Measurements from ENCODE around the gene SLC27A3. TPM values are rescaled to one million over a fixed set of nuclear protein-coding genes. Genes with fewer than 3 reads are reported as not detected.

The SLC27A3 gene
- total and polyA plus RNA-seq, 2 donors (not counting 3 experiments of a cell fraction or from before 2014, with no cell fraction given) = 26.6 to 34.3 TPM

DNA sequence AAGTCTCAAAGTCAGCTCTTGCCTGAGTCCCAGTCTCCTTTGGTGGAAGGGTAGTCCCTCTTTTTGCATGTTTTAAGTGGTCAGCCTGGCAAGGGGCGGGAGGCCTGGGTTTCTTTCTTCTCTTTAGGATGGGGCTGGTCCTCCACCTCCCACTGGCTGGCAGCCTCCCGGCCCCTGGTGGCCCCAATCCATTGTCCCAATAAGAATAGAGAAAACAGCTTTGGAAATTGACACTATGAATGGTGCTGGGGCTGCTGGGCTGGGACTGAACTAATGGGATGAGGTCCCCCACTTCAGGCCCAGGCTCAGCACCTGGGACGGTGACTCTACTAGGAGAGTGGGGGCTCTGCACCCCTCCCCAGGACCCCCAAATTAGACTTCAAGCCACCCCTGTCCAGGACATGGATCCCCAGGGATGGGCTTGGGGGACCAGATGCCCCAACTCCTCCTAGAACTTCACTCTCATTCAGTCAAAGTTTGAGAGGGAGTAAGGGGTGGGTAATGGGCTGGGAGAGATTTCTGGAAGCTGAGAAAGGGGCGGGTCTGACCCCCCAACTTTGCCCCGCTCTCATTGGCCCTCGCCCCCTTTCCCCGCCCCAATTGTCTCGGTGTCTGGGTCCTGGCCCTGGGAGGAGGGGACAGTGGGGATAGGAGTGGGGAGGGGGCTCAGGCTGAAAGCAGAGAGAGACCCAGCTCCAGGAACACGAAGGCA lies 18.2 kb downstream of the SLC27A3 start:
- Histone ChIP-seq H4K20me1 (replicated peaks; ENCODE audit: control insufficient read depth, extremely low read depth, insufficient read depth, low read length) (no peaks in the 10 kb centered on the region), H3K79me2 (ENCODE audit: control insufficient read depth, insufficient read depth, low read length) (no peaks in the 10 kb centered on the region), H3K9me1 (replicated peaks; ENCODE audit: control insufficient read depth, extremely low read depth, insufficient read depth, low read length) (no peaks in the 10 kb centered on the region), H3K27ac (ENCODE audit: insufficient read depth, low read depth, low read length) (no peak overlapping the region), H3K4me2 (ENCODE audit: insufficient read depth, low read length) (no peak overlapping the region), H3K9ac (replicated peaks; ENCODE audit: extremely low read depth, insufficient read depth, low read length) (no peak overlapping the region), H3K27me3 (ENCODE audit: control insufficient read depth in 2 of 2, insufficient read depth in 2 of 2, low read length in 2 of 2) (no peaks in the 10 kb centered on the region), H2AFZ (ENCODE audit: low read depth, low read length) (no peak overlapping the region), H3K4me1 (ENCODE audit: control insufficient read depth, extremely low read depth, insufficient read depth, low read length) (peaks cover 14% of the 10 kb centered on the region), H3K4me3 (replicated peaks in 1 of 3; ENCODE audit: insufficient read depth in 1 of 3, low read depth in 1 of 3, low read length in 3 of 3) (no peak overlapping the region), H3K9me3 (replicated peaks; ENCODE audit: control insufficient read depth, insufficient read depth, low read length) (no peaks in the 10 kb centered on the region), H3K36me3 (ENCODE audit: control insufficient read depth in 2 of 2, extremely low read depth in 1 of 2, insufficient read depth in 2 of 2, low read length in 2 of 2) (no peaks in the 10 kb centered on the region)
- intact Hi-C loops (cut with micrococcal nuclease) = no loop called here
- ChIA-PET POLR2A (no interaction called here), CTCF (interaction anchor here (0.9 to 1.3 kb wide), 2 partner anchors 42 to 153 kb away, joined by 3 read pairs; partner anchors contain the start of gene DENND4B)
- DNase-seq (ENCODE audit: low read depth, low spot score) = no peak
- BruUV-seq (replicated peaks) = no TSS peak
- no peak for FAIRE-seq
- TF ChIP-seq, protein P1, sequence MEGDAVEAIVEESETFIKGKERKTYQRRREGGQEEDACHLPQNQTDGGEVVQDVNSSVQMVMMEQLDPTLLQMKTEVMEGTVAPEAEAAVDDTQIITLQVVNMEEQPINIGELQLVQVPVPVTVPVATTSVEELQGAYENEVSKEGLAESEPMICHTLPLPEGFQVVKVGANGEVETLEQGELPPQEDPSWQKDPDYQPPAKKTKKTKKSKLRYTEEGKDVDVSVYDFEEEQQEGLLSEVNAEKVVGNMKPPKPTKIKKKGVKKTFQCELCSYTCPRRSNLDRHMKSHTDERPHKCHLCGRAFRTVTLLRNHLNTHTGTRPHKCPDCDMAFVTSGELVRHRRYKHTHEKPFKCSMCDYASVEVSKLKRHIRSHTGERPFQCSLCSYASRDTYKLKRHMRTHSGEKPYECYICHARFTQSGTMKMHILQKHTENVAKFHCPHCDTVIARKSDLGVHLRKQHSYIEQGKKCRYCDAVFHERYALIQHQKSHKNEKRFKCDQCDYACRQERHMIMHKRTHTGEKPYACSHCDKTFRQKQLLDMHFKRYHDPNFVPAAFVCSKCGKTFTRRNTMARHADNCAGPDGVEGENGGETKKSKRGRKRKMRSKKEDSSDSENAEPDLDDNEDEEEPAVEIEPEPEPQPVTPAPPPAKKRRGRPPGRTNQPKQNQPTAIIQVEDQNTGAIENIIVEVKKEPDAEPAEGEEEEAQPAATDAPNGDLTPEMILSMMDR (IDR thresholded peaks at IDR 0.05; ENCODE audit: extremely low read depth in 1 of 2, insufficient read depth in 1 of 2, low read depth in 1 of 2, low read length in 2 of 2) = no peak
- TF ChIP-seq FOS (IDR thresholded peaks at IDR 0.05; ENCODE audit: borderline replicate concordance, insufficient read depth, low read length) = no peak
- TF ChIP-seq JUN (IDR thresholded peaks at IDR 0.05; ENCODE audit: borderline replicate concordance, insufficient read depth, insufficient read length, low read depth) = no peak
- TF ChIP-seq POLR2A (IDR thresholded peaks at IDR 0.05; ENCODE audit: low read depth, low read length) = no peak
- TF ChIP-seq MYC (IDR thresholded peaks at IDR 0.05; ENCODE audit: low read depth, low read length) = no peak
- TF ChIP-seq EZH2 (IDR thresholded peaks at IDR 0.05; ENCODE audit: borderline replicate concordance, low read depth, low read length, severe bottlenecking) = no peak
- TF ChIP-seq GATA2 (IDR thresholded peaks at IDR 0.05; ENCODE audit: insufficient read depth, insufficient read length, low read depth, low read length) = no peak
- TF ChIP-seq POLR2AphosphoS5 (IDR thresholded peaks at IDR 0.05; ENCODE audit: insufficient read depth, low read depth, low read length) = no peak
- TF ChIP-seq, protein P2, sequence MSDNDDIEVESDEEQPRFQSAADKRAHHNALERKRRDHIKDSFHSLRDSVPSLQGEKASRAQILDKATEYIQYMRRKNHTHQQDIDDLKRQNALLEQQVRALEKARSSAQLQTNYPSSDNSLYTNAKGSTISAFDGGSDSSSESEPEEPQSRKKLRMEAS (IDR thresholded peaks at IDR 0.05; ENCODE audit: insufficient read depth, insufficient read length) = no peak
- dilution Hi-C loops (cut with MboI; ENCODE audit: extremely low pct_ligation_motif_present, low sequenced_read_pairs) = no loop called here
